ENCODE results near the gene OTULIN.

OTULIN gene

DNA sequence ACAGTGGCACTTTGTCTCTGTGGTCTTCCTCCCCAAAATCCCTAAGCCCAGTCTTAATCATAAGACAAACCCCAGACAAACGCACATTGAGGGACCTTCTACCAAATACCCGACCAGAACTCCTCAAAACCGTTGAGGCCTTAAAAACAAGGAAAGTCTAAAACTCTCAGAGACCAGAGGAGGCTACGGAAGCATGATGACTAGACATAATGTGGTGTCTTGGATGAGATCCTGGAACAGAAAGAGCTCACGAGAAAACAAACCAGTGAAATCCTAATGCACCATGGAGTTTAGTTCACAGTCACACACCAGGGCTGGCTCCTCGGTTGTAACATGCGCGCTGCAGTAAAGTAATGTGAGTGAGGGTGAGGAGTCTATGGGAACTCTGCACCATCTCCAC lies 58.4 kb downstream of the OTULIN start:
- DNase-seq = no peak

DNA sequence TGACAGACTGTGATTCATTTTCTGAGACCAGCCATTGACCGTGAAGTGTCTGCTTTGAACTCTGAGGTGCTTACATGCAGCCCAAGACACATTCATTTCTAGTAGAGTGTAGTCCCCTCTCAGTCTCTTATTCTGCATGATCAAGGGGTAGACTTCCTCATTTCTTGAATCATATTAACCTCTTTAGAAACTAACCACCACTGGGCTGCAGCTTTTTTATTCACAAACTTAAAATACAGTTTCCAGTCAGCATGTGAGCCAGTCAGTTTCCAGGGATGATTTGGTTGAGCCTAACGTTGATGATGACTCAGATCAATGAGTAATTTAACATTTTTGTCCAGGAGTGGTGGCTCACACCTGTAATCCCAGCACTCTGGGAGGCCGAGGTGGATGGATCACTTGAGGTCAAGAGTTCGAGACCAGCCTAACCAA lies 59.2 kb downstream of the OTULIN start:
- no peak for DNase-seq

DNA sequence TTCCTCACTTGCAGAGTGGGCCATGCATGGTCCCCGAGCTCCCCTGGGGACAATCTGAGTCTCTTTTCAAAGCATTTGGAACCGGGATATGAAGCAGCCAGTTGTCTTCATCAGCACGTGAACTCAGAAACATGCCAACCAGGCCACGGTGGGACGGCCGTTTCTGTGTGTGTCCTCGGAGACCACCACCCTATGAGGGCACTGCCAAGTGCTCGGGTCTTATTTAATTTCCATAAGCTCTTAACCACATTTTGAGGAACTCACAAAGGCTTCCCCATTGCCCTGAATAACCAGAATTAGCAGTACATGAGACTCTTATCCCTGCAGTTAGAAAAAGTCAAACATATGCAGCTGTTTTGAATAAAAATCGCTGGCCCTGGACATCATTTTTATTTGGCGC lies 60.1 kb downstream of the OTULIN start:
- no peak for DNase-seq

DNA sequence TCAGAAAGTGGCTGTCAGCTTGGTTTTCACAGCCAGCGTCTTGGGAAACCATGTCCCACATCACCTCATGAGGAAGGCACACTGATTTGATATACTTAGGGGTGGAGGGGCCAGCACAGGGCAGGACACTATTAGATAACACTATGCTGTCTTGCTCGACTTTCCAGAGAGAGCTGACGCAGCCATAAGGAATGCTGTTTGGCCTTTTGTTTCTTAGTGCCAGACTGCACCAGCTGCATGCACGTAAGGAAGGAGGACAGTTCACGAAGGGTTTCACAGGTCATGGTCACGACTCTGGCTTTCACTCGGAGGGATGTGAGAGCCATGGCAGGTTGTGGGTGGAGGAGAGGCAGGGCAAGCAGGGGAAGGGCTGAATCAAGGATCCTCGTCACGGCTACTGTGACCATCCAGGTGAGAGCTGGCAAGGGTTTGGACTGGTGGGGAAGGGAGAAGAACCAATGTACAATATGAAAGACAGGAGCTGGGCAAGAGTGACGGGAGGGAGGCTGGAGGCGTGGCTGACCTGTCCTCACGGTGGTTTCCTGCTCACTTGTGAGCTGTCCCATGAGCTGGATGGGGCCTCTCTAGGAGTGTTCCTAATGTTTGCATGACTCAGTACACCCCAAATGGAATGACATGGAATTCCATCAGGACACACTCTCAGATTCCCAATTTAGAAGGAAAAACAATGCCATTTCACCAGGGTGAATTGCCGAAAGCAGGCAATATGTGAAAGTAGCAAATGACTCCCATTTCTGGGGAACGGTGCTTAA lies 61.7 kb downstream of the OTULIN start:
- DNase-seq = no peak

DNA sequence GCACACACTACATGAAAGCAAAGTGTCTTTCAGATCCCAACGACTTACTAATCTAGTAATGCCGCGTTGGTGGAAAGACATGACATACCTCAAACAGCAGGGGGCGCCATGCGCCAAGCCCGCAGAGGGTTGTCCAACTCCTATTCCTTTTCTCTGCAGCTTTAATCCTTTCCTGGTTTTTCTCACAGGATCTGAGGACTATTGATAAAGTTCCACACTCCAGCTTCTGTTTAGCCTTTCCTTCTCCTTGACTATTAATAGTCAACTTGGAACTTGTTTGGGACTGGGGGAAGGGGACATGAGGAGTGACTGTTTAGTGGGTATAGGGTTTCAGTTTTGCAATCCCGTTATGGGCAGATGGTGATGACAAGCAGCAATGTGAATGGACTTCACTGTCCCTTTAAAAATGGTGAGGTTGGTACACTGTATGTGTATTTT lies 62.9 kb downstream of the OTULIN start:
- DNase-seq = peak; percentile 74

DNA sequence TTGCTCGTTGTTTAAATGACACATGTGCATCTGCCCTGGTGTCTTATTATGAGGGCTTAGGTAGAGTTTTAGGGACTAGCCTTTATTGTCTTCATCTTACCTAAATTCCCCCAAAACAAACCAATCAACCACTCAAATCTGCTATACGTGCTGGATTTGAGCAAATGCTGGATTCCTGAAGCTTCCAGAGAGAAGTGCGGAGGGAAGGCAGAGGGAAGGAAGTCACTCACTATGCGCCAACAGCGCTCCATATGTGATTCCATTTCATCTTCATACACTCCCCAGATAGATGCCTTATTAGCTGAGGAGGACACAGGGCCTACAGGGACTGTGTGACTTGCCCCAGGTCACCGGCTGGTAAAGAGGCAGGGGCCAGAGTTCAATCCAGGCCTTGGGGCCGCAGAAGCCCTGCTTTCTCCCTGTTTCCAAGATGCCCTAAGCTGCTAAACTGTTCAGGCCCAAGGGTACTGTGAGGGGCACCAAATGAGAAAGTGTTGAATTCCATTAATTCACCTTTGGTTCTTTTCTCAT lies 63.5 kb downstream of the OTULIN start:
- no peak for DNase-seq

DNA sequence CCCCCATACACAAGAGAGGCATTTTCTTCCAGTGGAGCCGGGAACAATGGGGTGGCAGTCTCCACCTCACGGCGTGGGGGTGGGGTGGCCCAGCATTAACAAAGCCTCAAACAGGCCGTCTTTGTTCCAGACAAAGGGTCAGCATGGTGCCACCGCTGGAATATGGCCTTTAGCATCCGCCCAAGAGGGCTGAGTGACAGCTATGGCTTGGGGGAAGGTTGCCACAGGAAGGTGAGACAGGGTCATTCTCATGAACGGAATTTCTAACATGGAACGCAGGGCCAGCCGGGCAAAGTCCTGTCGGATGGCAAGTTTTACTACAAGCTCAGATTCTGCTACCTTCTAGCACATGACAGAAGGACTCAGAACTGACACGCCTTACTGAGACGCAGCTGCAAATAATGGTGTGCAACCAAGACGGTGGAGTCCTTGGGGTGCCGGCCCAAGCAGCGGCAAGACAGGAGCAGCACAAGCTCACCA lies 64.0 kb downstream of the OTULIN start:
- no peak for DNase-seq

DNA sequence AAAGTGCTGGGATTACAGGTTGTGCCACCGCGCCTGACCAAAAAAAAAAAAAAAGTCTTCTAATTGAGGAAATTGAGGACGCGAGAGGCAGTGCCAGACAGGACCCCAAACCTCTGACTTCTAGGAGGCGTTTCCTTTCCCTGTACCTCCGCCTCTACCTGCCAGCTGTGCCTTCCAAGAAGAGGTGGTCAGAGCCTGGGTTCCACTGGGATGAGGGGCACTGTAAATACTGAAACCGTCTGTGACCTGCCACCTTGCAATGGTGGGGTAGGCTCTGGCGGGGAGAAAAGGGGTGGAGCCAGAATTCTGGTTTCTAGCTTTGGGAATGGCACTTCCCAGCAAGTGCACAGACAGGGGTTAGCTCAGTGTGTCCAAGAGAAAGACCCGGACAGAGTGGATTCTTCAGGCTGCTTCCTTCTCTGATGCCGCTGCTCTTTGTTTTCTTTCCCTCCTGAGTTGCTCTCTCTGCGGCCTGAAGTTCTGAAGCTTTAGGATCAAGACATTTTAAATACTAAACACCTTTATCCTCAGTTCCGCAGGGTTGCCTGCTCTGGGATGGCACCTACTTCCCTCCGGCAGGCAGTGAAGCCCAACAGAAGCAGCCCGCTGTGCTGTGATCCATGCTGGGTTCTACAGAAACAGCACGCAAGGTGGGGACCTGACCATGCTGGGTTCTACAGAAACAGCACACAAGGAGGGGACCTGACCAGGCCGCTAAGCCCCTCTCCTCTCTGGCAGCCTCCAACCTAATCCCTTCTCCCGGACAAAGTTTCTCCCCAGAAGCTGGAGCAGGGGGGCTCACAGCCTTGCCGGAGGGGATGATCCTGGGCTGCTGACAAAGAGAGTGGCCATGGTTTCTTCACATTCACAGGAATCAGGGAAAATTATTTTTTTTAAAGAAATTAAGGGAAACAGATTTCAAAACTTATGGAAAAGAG lies 65.2 kb downstream of the OTULIN start:
- no peak for DNase-seq

DNA sequence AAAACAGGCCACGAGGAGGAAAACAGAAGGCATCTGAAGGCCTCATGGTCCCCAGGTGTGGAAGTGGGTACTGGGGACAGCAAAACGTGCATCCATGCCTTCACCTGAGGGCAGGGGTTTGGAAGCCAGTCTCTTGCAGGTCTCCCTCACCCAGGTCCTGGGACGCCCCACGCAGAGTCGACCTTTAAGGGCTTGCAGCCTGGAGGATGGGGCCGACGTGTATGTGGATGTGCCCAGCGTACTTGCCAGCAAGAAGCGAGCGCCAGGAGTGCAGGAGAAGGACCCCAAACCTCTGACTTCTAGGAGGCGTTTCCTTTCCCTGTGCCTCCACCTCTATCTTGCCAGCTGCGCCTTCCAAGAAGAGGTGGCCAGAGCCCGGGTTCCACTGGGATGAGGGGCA lies 65.9 kb downstream of the OTULIN start:
- DNase-seq = no peak

DNA sequence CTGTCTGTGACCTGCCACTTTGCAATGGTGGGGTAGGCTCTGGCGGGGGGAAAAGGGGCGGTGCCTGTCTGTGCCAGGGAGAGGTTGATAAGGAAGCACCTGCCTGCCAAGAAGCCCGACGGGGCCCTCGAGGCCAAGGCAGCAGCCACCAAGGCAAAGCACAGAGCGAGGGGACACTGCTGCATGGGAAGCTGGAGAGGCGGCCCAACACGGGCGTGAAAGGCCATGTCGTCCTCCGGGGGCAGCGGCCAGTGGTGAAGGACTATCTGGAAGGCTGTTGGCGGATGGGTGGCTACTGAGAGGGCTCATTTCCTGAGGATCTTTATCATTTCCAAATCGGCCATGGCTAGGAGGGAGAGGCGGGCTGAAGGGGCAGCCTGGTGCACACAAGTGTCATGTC lies 66.4 kb downstream of the OTULIN start:
- DNase-seq = no peak

DNA sequence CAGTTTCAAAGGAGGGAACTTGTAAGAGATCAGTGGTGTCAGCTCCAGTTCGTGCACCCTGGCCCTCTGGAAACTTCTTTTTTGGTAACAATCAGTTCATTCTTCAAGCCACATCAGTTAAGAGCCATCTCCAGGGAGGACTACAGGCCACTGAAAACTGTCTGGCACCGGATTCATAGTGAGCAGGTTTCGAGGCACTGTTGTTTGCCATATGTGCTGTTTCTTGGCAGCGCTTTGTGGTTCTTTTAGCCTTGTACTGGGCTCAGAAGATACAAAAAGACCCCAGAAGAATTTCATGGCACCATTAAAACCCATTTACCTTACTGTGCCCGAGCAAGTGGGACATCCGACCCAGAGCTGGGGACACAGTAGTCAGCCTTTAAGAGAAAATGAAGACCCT lies 68.5 kb downstream of the OTULIN start:
- DNase-seq = no peak

DNA sequence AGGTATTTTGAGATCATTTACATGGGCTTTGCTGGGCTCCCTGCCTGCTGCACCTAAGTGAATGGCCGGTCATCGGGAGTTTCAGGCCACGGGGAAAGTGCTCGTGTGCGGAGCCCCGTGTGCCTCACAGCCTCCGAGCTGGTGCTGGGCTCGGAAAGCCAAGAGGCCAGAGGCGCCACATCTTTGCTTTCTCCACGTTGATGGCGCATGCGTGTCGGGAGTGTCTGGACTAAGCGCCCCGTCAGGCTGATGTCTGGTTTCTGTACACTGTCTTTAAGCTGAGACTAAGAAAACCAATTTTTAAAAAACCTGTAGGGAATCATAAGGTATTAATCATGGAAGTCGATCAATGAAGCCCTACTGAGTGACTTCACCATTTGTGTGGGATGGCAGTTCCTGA lies 69.1 kb downstream of the OTULIN start:
- no peak for DNase-seq

DNA sequence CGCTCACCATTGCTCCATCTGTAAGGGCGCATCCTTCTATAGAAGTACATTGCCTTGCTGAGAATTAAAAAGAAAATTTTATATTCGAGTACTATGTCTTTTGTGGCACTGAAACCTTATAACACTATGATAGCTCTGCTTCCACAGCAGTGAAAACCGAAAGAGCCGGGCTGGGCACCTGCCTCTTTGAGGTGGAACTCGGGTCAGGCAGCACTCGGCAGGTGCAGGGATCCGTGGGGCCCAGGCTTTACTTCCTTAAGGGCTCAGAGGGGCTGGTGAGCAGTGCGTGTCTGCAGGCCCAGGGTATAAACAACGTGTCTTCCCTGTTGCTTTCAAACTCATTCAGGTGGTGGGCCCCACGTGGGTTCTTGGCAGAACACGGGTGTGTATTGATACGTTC lies 69.9 kb downstream of the OTULIN start:
- DNase-seq = no peak

DNA sequence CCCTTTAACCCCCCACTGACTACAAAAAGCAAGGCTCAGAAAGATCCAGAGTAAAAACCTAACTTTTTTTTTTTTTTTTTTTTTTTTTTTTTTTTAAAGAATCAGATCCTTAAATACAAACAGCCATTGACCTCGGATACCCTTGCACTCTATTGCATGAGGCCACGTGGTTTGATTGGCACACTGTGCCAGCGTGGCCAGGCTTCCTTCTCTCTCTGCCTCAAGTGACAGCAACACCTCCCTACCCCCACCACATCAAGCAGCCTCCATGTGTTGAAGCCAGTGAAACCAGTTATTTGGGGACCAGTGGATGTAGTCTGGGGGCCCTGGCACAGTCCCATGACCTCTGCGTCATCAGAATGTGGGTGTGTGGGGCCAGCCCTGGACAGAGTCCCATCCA lies 71.4 kb downstream of the OTULIN start:
- DNase-seq = no peak

DNA sequence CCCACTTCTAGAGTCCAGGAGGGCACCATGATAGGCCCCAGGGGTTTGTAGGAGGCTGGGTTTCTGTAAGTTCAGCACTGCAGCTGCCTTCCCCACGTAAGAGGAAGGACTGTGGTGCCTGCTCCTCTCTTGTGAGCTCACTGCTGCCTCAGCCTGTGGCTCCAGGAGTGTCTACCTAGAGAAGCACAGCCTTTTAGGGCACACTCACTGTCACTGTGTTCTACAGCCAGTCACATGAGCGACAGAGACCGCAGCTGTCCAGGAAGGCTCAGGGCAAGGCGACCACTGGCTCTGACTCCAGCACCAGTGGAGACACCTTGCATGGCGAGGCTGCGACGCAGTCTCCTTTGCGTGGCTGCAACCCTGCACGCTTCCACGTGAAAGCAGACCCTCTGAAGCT lies 72.8 kb downstream of the OTULIN start:
- no peak for DNase-seq

DNA sequence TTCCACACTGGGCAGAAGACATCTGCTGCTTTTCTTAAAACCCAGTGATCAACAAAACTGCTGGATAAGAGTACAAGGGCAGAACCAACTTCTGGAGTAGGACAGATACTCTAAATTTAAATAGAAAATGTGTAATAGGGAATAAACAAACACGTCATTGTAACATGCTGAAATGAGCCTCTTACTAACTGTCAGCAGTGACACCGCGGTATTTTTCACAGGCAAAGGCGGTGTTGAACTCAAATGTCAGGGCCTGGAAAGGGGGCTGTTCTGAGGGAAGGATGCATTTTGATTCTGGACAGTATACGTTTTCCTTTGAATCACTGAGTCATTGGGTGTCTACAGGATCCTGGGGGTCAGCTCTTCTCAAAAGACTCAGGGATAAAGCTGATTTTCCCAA lies 73.5 kb downstream of the OTULIN start:
- DNase-seq = no peak

DNA sequence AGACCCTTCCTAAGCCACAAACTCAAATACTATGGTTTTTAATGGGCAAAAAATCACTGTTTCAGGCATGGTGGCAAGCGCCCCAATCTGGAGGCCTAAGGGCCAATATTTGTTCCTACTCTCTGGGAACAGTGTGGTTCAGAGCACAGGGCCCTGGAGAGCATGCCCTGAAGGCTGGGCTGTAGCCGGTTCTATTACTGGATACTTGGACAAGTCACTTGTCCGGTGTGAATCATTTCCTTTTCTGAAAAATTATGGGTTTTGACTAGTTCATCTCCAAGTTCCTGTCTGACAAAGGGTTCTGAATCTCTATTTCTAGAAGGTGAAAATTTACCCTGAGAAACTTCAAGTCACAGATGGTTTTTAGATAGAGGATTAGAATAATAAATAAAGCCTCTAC lies 75.0 kb downstream of the OTULIN start:
- DNase-seq = no peak

DNA sequence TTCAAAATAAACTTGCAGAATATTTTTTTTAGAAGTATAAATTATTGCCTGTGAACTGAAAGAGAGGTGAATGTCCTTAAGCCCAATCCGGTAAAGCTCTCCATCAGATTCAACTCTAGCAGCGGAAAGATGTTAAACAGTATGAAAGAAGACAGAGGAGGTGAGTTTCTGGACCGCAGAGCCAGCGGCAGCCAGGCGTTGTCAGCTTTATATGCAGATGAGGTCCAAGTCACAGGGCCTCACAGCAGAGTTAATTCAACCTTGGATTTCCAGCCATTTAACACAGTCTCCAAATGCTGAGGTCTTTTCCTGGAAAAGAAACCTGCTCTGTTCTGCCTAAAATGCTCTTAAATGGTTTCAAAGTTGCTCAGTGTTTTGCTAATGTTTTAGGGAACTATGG lies 75.5 kb downstream of the OTULIN start:
- DNase-seq = no peak

DNA sequence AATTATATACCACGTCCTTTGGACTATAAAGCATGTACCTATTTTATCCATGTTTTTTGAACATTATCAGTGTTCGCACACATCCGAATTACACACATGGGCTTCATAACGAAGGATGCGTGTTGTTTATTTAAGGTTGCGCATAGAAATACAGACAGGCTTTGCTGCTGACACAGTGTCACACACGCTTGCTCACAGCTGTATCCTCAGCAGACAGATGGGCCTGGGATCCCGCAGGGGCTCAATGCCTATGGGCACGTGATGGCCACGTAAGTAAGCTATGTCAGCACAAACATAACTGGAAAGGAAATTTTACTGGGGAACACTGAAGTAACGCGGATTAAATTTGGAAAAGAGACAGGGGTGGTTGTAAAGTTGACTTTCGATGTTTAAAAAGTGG lies 76.6 kb downstream of the OTULIN start:
- DNase-seq = no peak

DNA sequence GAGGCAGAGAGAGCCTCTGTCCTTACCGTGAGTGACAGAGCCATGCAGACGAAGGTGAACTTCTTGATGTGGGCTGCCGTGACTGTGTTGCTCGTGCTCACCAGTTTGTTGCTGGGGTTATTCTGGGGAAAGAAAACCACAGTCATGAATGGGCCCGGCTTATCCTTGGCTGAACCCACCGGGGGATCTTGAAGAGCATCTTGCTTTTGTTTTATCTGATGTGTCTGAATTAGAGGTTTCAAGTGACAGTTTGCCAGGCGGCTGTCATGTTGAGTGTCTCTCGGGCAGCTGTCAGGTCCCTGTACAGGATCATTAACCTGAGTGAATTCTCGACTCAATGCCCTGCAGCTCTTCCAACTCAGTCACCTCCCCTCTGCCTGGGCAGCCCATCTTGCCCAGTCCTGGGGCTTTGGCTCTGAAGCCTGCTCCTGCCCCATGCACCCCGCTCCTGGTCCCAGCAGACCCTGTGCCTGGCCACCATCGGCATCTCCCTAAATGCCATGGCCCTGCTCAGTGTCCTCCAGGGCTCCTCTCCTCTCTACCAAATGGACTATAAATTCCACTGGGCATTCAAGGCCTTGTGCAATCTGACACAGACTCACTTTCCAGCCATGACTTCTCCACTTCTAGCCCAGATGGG lies 77.4 kb downstream of the OTULIN start:
- no peak for DNase-seq

DNA sequence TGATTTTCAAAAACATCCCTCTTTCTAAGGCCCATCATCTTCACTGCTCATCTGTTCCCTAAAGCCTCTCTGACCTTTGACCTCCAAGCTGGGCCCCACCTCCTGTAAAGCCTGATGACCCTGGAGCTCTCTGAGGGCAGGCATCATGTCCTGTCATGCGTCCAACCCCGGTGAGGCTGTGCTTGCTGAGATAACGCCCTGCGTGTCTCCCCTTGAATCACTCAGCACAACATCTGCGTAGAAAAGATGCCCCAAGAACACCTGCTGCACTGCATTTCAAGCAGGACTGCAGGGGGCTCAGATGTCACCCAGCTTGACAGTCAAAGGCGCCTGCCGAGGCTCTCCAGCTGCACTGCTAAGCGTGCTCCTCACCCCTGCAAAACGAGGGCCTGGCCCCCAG lies 78.0 kb downstream of the OTULIN start:
- no peak for DNase-seq

DNA sequence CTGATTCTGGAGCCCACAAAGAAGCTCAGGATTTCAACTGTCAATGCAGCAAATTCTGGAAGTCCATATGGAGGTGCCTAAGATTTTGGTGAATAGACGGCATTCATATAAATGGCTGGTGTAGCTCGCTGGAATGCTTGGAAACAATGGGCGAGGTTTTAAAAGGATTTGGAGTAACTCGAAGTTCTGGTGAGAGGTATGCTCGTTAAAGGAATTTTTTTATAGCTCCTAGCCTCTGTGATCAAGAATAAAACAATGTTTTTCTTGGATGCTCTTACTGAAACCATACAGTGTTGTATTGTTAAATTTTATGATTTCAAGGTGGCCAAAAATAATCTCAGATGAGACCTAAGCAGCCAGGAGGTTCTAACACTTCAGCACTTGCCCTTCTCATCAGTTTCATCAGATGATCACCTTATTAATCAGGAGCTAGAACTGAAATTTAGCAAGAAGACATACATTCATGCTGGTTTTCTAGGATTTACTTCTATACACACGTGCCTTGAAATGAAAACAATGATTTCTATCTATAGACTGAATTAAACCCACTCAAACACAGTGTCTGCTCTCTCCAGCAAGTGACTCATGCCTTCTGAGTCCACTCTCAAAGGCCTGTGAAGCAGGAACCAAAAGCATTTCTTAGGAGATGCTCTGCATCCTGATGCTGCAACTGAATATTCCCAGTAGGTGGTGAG lies 79.2 kb downstream of the OTULIN start:
- DNase-seq = no peak

Measured in CD4-positive, alpha-beta T cell treated with Interleukin-12 subunit alpha and Interleukin-12 subunit beta, for 1 hour (primary cell).